HepG2 (cell line): Measurements from ENCODE around the gene POLR1E. TPM values are rescaled to one million over a fixed set of nuclear protein-coding genes. Genes with fewer than 3 reads are reported as not detected.

Source experiments
- ATAC-seq: fragments of 200-7000 bp; cut with Tn5 transposase; 3 replicates; pipeline ENCODE4 v1.9.1; 2020; ENCODE audit warnings: mild to moderate bottlenecking, moderate library complexity
- BruUV-seq: library from RNA; stranded (reverse); fragments of 400-500 nt; replicated peaks from 2 replicates; lab custom pipeline; 2021; lab: Mats Ljungman, UMichigan
- CTCF ChIA-PET: fragments of 300-600 bp; formaldehyde crosslinking; extraction: SDS; loops from one replicate; lab custom pipeline; 2021; ENCODE audit warnings: low total read pairs, inconsistent platforms, low intra/inter-chr PET ratio; lab: Yijun Ruan, JAX
- POLR2A ChIA-PET: fragments of 350-600 bp; sonication (Branson Sonifier 250); formaldehyde crosslinking; loops from one replicate; lab custom pipeline; 2020; ENCODE audit warnings: antibody characterized with exemption, inconsistent platforms; lab: Yijun Ruan, JAX
- DNase-seq: peaks from one replicate; pipeline ENCODE4 v3.0.0-alpha.2; 2015; ENCODE audit warnings: low spot score
- FAIRE-seq: peaks from 3 replicates; lab custom pipeline; 2011; peaks lifted over from hg19 to GRCh38; lab: Jason Lieb, UNC
- H2AFZ ChIP-seq: one replicate; pipeline ENCODE4 v1.6.1; 2011; ENCODE audit warnings: low read length, inconsistent platforms
- H3K27ac ChIP-seq: fragments of 300-600 bp; 3 replicates; pipeline ENCODE4 v1.8.0; 2011; ENCODE audit warnings: mixed run types, mild to moderate bottlenecking, mixed read lengths, low read length, inconsistent platforms; ENCODE audit not compliant: insufficient read depth; ENCODE audit errors: extremely low read length
- H3K27me3 ChIP-seq, 2 experiments: fragments of 200-600 bp in 1 of 2; 2 replicates in 1 of 2; 3 replicates in 1 of 2; pipeline versions ENCODE4 v1.6.0 to v1.8.0; 2011; ENCODE audit warnings: low read length in 2 of 2, mild to moderate bottlenecking in 2 of 2, moderate library complexity in 2 of 2, inconsistent platforms in 1 of 2; ENCODE audit not compliant: insufficient read depth in 2 of 2, control insufficient read depth in 1 of 2
- H3K36me3 ChIP-seq, 2 experiments: fragments of 200-600 bp in 1 of 2; replicated peaks in 1 of 2; 2 replicates in 1 of 2; 3 replicates in 1 of 2; pipeline versions ENCODE4 v1.5.1 to v1.8.0; 2011; ENCODE audit warnings: low read length in 2 of 2, inconsistent platforms in 1 of 2; ENCODE audit not compliant: insufficient read depth in 2 of 2, control insufficient read depth in 1 of 2
- H3K4me1 ChIP-seq: 2 replicates; pipeline ENCODE4 v1.5.1; 2012; ENCODE audit warnings: low read length, inconsistent platforms; ENCODE audit not compliant: insufficient read depth
- H3K4me2 ChIP-seq: 2 replicates; pipeline ENCODE4 v1.6.0; 2011; ENCODE audit warnings: low read depth, low read length, inconsistent platforms
- H3K4me3 ChIP-seq, 3 experiments: fragments of 200-600 bp in 1 of 3; sonication (generic), shearing (Covaris generic) in 1 of 3; replicated peaks in 1 of 3; 2 replicates each; pipeline ENCODE4 v1.5.1; 2011 to 2016; ENCODE audit warnings: low read length in 3 of 3, inconsistent platforms in 2 of 3, low read depth in 2 of 3, mild to moderate bottlenecking in 2 of 3, control low read depth in 1 of 3, mixed read lengths in 1 of 3; ENCODE audit not compliant: insufficient read depth in 1 of 3
- H3K79me2 ChIP-seq: one replicate; pipeline ENCODE4 v1.6.1; 2011; ENCODE audit warnings: low read length, inconsistent platforms; ENCODE audit not compliant: insufficient read depth
- H3K9ac ChIP-seq: 2 replicates; pipeline ENCODE4 v1.6.0; 2011; ENCODE audit warnings: mild to moderate bottlenecking, low read depth, low read length, inconsistent platforms; ENCODE audit not compliant: insufficient read depth
- H3K9me3 ChIP-seq: 2 replicates; pipeline ENCODE4 v1.5.1; 2012; ENCODE audit warnings: mild to moderate bottlenecking, low read length
- H4K20me1 ChIP-seq: 2 replicates; pipeline ENCODE4 v1.6.0; 2011; ENCODE audit warnings: inconsistent platforms, mild to moderate bottlenecking, low read length, moderate library complexity; ENCODE audit not compliant: insufficient read depth
- ELK4 ChIP-seq: sonication (generic); formaldehyde crosslinking; IDR thresholded peaks from 2 replicates; pipeline ENCODE4 v1.9.0; 2021; ENCODE audit warnings: missing genetic modification reagents, borderline replicate concordance
- GLMP ChIP-seq: sonication (generic); formaldehyde crosslinking; IDR thresholded peaks from 2 replicates; pipeline ENCODE4 v1.9.0; 2021; ENCODE audit warnings: missing genetic modification reagents, mild to moderate bottlenecking, borderline replicate concordance
- HES4 ChIP-seq: sonication (generic); formaldehyde crosslinking; IDR thresholded peaks from 2 replicates; pipeline ENCODE4 v1.9.0; 2021; ENCODE audit warnings: mild to moderate bottlenecking, missing genetic modification reagents, borderline replicate concordance
- HOXA3 ChIP-seq: sonication (generic); formaldehyde crosslinking; IDR thresholded peaks from 2 replicates; pipeline ENCODE4 v1.5.0; 2020; ENCODE audit warnings: missing genetic modification reagents
- IKZF4 ChIP-seq: sonication (generic); formaldehyde crosslinking; IDR thresholded peaks from 2 replicates; pipeline ENCODE4 v1.5.1; 2020; ENCODE audit warnings: borderline replicate concordance, mild to moderate bottlenecking, low read depth, missing genetic modification reagents; ENCODE audit errors: not compliant biosample characterization
- IRF2 ChIP-seq: IDR thresholded peaks from 2 replicates; pipeline ENCODE4 v1.6.1; 2018; ENCODE audit warnings: missing genetic modification reagents, missing compliant biosample characterization
- MXD4 ChIP-seq: IDR thresholded peaks from 2 replicates; pipeline ENCODE4 v1.6.1; 2016; ENCODE audit warnings: mild to moderate bottlenecking, missing biosample characterization, missing genetic modification reagents
- PHF20 ChIP-seq: sonication (generic); formaldehyde crosslinking; IDR thresholded peaks from 2 replicates; pipeline ENCODE4 v1.5.0; 2020; ENCODE audit warnings: mild to moderate bottlenecking, missing genetic modification reagents
- ZBTB26 ChIP-seq: IDR thresholded peaks from 2 replicates; pipeline ENCODE4 v1.6.1; 2016; ENCODE audit warnings: missing compliant biosample characterization, missing genetic modification reagents, borderline replicate concordance
- ZNF224 ChIP-seq: sonication (generic); formaldehyde crosslinking; IDR thresholded peaks from 2 replicates; pipeline ENCODE4 v1.5.0; 2020; ENCODE audit warnings: mild to moderate bottlenecking, missing genetic modification reagents
- ZNF605 ChIP-seq: sonication (generic); formaldehyde crosslinking; IDR thresholded peaks from 2 replicates; pipeline ENCODE4 v1.8.0; 2022; ENCODE audit warnings: mild to moderate bottlenecking, missing genetic modification reagents
- ZNF770 ChIP-seq: sonication (generic); formaldehyde crosslinking; IDR thresholded peaks from 2 replicates; pipeline ENCODE4 v1.5.0; 2020; ENCODE audit warnings: mild to moderate bottlenecking, missing genetic modification reagents
- ZNF772 ChIP-seq: sonication (generic); formaldehyde crosslinking; IDR thresholded peaks from 2 replicates; pipeline ENCODE4 v1.5.0; 2020; ENCODE audit warnings: mild to moderate bottlenecking, missing genetic modification reagents
- ZNF776 ChIP-seq: sonication (generic); formaldehyde crosslinking; IDR thresholded peaks from 2 replicates; pipeline ENCODE4 v1.4.0; 2020; ENCODE audit warnings: mild to moderate bottlenecking, missing genetic modification reagents
- WGBS: methylation state at CpG from one replicate; pipeline ENCODE4 v1.1.6; 2017; ENCODE audit warnings: low lambda C conversion rate; 5-methylcytosine and 5-hydroxymethylcytosine counted together
- in situ Hi-C: cut with HindIII; loops from 2 replicates; pipeline ENCODE4 v1.10.0; 2017; ENCODE audit warnings: low pct_unique_long_range_greater_than_20kb; ENCODE audit not compliant: extremely low pct_ligation_motif_present
- intact Hi-C: fragments of 100-400 bp; cut with micrococcal nuclease; formaldehyde crosslinking; loops from one replicate; pipeline ENCODE4 v1.10.0; 2022; ENCODE audit not compliant: unreplicated experiment
- polyA plus RNA-seq, 8 experiments: library from polyadenylated mRNA; depleted of rRNA in 3 of 8; stranded (reverse) in 7 of 8; unstranded in 1 of 8; fragments of >200 nt; fragmentation: Illumina TruSeq in 4 of 8; extraction: Trizol in 4 of 8; gene quantifications; 2 replicates each; pipeline versions ENCODE4 v1.2.1 to v1.2.3, GENCODE V29; 2011 to 2016; ENCODE audit warnings: low read depth in 4 of 8, missing spikeins in 1 of 8, mixed read lengths in 1 of 8; ENCODE audit not compliant: insufficient read depth in 1 of 8
- total RNA-seq, 5 experiments: library from RNA; depleted of rRNA; stranded (reverse); fragments of >200 nt; fragmentation: Illumina TruSeq; extraction: Trizol; gene quantifications; 2 replicates each; pipeline ENCODE4 v1.2.3, GENCODE V29; 2016; ENCODE audit warnings: low read depth in 1 of 5

POLR1E gene
- total and polyA plus RNA-seq, 2 of the 13 experiments (the other 11 are each of a cell fraction or from before 2014, with no cell fraction given): 23.0 to 37.8 TPM

GRCh38 chr9:37464006-37464405 lies 21.7 kb upstream of the POLR1E start (continued):
- TF ChIP-seq IKZF4: no peak
- no peak for TF ChIP-seq GLMP (CRISPR knock-in tag)
- no peak for TF ChIP-seq ZBTB26 (CRISPR knock-in tag)
- no peak for TF ChIP-seq ZNF772 (CRISPR knock-in tag)
- TF ChIP-seq IRF2: no peak

GRCh38 chr9:37464426-37465248 lies 21.1 kb upstream of the POLR1E start:
- intact Hi-C loops: loop anchor here (2.0 kb wide), 1 partner anchor 42 kb away; the partner anchor contains the start of gene GRHPR
- peaks cover 18% of the 10 kb centered on the region for H4K20me1 ChIP-seq
- no peaks in the 10 kb centered on the region for H3K36me3 ChIP-seq
- POLR2A ChIA-PET: interaction anchor here (0.6 to 2.5 kb wide), 16 partner anchors 8 to 560 kb away, joined by 3 to 34 read pairs (median 6); partner anchors contain the start of genes GRHPR, POLR1E and TOMM5
- H3K4me2 ChIP-seq: peak overlapping the region; percentile 80
- WGBS: 0% methylated on average over 16 of the region's 47 CpGs
- H2AFZ ChIP-seq: no peak overlapping the region
- DNase-seq: no peak
- peaks cover 36% of the 10 kb centered on the region for H3K4me1 ChIP-seq
- H3K4me3 ChIP-seq: peak overlapping the region; percentile 77 to 95 (median 87)
- H3K9me3 ChIP-seq: no peaks in the 10 kb centered on the region
- peak overlapping the region; percentile 95 for H3K27ac ChIP-seq
- in situ Hi-C loops: no loop called here
- CTCF ChIA-PET: no interaction called here
- H3K9ac ChIP-seq: peak overlapping the region; percentile 95
- peak; percentile 55 for ATAC-seq
- FAIRE-seq: no peak
- BruUV-seq: no TSS peak
- H3K27me3 ChIP-seq: no peaks in the 10 kb centered on the region; a peak in 1 of 5 replicates
- peaks cover 48% of the 10 kb centered on the region for H3K79me2 ChIP-seq
- TF ChIP-seq ZNF224 (CRISPR knock-in tag) (peak; percentile 85; the same call in 1 of the 2 replicates), ZNF776 (CRISPR knock-in tag) (peak; percentile 50; the same call in 1 of the 2 replicates), PHF20 (CRISPR knock-in tag) (no peak), ZNF770 (CRISPR knock-in tag) (0 out of 2 replicates have a peak, but pooled peaks have one; percentile 10), HES4 (CRISPR knock-in tag) (0 out of 2 replicates have a peak, but pooled peaks have one; percentile 37), ELK4 (CRISPR knock-in tag) (no peak), MXD4 (CRISPR knock-in tag) (peak; percentile 46; the same call in 1 of the 2 replicates), ZNF605 (peak; percentile 64; the same call in 1 of the 2 replicates), HOXA3 (0 out of 2 replicates have a peak, but pooled peaks have one; percentile 10)
